ENCODE measurements around the gene KIF1A.
"Not testable (repeated sequence)": the region's sequence is repeated elsewhere in the genome, so short reads cannot be mapped to it uniquely, and the experiment has no call there.

Gene KIF1A

GRCh38 chr2:240716130-240716798, 103.8 kb downstream of the KIF1A start:
- DNase-seq, result no peak

- DNase-seq, result no peak
These were observed 105.0 kb downstream of the KIF1A start for GRCh38 chr2:240714747-240715725.

DNA sequence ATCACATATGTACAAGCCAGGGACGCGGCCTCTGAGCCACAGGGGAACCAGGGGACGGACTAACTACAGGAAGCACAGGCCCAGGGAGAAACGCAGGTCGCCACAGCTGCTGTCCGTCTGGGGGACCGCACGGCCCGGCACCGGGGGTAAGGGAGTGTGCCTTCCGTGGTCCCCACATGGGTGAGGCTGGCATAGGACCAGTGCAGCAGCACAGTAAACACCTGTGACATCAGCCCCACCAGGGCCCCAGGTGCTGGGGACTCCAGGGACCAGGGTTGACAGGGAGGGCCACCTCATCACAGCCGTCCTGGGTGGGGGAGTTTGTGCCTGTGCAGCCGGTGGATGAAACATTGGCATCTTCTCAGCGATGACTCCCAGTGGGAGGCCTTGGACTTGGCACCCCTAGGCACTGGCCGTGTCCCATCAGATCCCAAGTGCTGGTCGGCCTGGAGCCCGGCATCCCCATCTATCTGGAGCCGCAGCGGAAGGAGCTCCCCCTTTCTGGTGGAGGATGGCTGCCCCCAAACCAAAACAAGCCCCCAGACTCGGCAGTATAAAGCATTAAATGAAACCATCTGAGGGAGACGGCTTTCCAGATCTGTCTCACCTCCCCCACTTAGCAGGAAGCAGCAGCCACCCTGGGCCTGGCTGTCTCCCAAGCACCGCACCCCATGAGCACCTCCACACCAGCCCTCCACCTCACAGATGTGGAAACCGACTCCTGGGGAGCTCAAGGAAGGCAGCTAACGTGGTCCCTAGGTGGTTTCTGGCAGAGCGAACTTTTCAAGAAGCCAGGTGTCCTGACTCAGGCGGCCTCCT, 105.9 kb downstream of the KIF1A start:
- DNase-seq, result no peak

DNA sequence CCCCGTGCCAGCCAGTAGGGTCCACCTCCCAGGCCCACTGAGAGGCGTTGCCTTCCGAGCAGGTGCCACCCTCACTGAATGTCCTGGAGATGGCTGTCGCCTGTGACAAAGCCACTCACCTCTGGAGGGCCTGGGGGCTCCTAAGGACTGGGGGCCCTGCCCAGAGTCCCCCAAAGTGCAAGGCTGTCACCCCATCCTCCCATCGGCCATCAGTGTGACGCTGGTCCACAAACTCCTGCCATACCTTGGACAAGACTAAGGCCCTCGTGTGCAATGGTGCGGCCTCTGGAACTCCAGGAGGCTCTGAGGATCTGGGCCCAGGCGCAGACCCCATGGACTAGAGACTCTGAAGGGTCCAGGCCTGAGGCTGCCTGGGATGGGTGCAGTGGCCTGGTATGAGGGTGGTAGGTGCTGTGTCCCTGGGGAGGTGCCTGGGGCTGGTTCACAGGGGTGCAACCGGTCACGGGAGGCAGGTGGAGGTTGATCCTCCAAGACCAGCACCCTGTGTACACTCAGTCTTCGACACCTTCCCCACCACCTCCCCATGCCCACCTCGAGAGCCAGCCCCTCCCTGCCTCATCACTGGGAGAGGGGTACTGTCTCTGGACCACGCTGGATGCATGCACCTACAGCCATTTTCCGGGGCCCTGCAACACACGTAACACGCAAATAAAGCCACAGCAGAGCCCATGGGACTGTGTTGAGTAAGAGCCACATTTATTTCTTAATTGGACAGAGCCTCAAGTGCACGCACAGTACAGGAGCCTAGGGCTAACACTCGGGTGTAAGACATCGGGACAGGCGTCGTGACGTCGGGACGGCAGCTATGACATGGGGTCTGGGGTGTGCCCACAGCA, 106.7 kb downstream of the KIF1A start:
- DNase-seq, result no peak

DNA sequence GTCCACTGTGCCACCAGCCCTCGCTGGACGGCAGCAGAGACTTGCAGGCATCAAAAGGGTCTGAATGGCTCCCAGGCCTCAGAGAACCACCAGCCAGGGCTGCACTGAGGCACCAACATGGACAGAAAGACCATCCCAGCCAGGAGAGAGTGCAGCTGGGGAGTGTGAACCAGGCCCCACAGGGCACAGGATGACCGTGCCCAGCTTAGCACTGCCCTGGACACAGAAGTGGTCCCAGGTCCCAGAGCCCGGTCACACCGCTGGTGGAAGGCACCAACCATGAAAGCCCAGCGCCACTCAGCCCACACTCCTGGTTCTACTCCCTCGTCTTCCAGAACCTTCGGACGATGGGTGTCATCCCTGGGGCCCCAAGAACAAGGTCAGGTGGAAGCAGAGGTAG, 107.9 kb downstream of the KIF1A start:
- DNase-seq, result no peak

DNA sequence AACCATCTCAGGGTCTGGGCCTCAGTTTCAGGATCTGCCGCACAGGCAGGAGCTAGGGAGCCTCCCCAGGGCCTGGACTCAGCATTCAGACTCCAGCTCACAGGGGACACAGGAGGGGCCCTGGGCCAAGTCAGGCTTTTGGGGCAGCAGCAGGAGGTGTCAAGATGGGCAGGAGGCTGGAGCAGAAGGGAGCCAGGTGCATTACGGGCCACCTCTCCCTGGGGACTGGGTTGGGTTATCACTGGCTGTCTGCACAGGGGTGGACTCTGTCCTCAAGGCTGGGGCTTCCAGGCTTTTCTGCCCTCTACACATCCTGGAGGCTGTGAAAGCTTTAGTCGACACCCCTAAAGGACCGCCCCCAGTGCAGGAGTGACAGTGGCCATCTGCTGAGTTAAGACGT, 108.3 kb downstream of the KIF1A start:
- no peak for DNase-seq

- no peak for DNase-seq
These were observed 108.7 kb downstream of the KIF1A start for GRCh38 chr2:240711296-240711695.

DNA sequence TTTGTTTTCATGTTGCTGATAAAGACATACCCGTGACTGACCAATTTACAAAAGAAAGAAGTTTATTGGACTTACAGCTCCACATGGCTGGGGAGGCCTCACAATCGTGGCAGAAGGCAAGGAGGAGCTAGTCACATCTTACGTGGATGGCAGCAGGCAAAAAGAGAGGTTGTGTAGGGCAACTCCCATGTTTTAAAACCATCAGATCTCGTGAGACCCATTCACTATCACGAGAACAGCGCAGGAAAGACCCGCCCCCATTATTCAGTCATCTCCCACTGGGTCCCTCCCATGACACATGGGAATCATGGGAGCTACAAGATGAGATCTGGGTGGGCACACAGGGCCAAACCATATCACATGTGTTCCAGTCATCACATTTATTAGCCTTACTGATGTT, 111.6 kb downstream of the KIF1A start:
- no peak for DNase-seq

DNA sequence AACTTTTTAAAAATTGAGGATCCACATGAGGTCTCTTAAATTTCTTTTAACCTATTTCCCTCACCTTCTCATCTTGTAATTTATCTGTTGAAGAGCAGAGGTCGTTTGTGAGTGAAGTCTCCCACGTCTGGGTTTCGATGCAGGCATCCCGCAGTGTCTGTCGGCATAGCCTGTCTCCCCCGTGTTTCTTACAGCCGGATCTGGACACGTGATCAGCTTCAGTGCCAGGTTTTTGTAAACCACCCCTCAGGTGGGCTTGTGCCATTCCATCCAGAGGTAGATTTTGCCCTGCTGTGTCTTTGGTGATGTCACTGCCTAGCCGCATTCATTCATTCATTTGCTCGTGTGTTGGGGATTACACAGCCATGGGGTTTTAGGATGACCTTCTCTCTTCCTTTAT, 112.2 kb downstream of the KIF1A start:
- DNase-seq, result no peak

DNA sequence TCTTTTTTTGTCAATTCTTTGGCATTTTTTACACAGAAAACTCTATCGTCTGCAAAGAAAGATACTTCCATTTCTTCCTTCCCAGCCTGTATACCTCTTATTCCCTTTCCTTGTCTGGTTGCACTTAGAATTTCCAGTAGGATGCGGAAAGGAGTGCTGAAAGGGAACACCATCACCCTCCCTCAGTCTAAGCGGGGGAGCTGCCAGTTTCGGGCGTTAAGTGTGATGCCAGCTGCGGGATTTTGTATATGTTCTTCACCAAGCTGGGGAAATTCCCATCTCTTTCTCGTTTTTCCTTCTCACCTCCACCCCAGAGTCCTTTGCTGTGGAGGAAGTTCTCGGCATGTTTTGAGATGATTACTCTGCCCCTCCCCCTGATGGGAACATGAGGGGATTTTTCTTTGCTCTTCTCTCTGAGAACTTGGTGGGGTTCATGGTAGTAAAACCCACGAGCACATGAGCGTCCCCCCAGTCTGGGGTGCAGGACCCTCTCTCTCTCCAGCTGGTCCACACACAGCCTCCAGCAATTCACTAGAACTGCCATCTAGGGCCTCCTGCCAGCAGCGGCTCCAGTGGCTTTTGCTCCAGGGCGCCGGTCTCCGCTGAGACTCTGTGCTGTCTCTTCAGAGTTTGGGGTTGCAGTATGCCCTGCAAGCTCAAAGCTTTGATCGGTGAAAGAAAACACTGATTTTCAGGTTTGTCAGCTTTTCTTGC, 112.8 kb downstream of the KIF1A start:
- no peak for DNase-seq

DNA sequence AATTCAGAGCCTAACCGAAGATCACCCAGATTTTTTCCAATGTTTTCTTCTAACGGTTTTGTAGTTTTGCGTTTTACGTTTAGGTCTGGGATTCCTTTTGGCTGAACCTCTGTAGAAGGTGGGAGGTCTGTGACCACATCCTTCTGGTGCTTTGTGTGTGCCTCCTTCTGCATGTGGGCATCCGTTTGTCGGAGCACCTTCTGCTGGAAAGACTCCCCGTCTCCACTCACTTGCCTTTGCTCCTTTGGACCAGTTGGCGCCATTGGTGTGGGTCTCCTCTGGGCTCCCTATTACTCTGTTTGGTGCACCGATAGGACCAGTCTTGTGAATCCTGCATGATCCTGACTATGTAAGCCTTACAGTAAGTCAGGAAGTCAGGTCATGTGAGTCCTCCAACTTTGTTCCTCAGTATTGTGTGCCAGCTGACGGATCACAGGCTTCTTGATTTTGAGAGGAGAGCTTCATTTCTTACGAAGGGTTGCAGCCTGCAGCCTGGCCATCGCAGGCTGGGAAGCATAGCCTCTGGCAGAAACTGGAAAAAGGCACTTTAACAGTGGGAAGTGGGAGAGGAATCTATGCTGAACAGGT, 114.7 kb downstream of the KIF1A start:
- DNase-seq, result no peak

DNA sequence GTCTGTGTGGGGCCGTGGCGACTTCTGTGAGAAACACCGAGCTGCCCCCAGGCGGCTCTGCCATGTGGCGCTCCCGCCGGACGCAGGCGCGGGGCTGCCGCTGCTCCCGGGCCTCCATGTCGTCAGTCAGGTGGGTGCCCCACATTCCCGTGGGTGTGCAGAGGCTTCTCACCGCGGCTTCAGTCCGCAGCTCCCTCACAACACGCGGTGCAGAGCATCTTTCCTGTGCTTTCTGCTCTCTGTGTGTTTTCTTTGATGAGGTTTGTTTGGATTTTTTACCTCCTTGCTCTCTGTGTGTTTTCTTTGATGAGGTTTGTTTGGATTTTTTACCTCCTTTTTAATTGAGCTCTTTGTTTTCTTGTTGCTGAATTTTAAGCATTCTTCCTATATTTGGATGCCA, 115.4 kb downstream of the KIF1A start:
- DNase-seq, result peak in 1 of 2 donors; percentile 6

DNA sequence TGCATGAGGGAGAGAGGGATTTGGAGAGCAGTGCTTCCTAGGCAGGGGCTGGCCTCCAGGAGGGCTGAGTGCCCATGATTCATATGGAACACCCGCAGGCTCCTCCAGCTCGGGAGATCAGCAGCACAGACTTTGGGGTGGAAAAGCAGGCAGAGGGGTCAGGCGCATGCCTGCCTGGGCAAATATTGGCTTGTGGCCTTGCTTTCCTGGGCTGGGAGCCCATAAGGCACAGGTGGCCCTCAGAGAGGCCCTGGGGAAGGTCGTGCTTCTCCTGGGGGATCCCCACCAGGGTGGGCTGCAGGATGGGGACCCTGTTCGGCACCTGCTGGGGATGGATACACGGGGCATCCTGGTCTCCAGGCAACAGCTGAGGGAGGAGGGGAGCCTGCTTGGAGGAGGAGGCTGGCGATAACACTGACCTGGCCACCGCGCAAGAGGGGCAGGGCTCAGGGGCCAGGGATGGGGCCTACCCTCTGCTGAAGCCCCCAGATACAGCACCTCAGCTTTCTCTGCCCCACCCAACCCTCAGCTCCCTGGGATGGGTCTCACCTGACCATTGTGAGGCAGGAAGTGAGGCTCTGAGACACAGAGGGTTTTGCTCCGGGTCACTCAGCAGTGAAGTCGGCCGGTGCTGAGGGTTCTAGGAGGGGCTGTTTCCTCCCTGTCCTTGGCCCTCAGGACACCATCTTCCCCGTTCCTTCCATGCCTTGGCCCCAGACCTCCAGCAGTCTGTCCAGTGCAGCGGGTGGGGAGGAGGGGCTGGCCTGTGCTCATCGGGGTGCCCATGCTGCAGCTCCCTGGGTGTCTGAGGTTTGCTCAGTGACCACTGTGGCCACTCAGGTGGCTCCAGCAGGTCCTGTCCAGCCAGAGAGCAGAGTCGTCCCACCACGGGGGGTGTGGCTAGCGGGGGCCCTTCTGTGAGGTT, 116.3 kb downstream of the KIF1A start:
- DNase-seq, result no peak

- DNase-seq, result no peak
These were observed 117.4 kb downstream of the KIF1A start for GRCh38 chr2:240702640-240703011.

GRCh38 chr2:240701736-240702639, 118.0 kb downstream of the KIF1A start:
- DNase-seq, result no peak

DNA sequence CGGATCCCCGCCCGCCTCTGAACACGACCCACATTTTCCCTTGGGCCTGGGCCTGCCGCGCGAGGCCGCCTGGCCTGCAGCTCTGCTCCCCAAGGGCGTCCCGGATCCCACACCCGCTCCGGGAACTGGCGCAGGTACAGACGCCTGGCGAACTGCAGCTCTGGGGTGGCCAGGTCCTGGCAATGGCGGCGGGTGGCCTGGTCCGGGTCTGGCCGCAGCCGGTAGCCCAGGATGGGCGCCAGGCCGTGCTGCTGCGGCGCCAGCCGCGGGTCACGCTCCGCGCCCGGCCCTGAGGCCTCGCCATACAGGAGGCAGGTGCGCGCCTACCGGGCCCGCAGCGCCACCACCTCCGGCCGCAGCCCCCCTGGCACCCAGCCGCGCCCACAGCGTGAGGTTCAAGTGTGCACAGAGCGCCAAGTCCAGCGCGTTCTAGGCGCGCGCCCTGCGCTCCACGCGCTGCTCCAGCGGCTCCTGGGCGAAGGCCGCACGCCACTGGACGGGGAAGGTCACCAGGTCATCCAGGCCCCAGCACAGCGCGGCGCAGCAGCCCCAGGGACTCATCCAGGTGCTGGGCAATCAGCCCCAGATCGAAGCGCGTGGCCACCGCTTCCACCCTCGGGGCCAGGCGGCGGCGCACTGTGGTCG, 118.8 kb downstream of the KIF1A start:
- no peak for DNase-seq

GRCh38 chr2:240700616-240701015, 119.4 kb downstream of the KIF1A start:
- not testable (repeated sequence) for DNase-seq

DNA sequence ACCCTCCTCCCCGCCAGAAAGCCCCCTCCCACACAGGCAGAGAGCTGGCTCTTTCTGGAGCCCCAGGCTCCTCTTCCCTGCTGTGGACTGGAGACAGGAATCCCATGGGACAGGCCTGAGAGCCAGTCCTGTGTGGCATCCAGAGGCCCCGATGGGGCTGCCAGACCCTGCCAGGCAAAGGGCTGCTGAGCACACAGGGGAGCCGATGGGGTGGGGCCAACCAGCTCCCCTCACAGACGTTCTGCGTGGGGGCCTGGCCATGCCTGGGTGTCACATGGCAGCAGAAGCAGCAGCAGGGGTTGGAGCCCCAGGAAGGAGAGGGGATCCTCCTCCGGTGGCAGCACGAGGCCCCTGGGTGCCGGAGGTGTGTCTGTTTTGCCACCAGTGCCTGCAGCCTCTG, 120.2 kb downstream of the KIF1A start:
- DNase-seq, result not testable (repeated sequence)

All from CD4-positive, alpha-beta T cell treated with Interleukin-1 beta for 1 hour (primary cell).